B cell (primary cell): ENCODE measurements around the gene SPOCK1. TPM values are rescaled to one million over a fixed set of nuclear protein-coding genes. Genes with fewer than 3 reads are reported as not detected.

Source experiments
- ATAC-seq: fragments of 200-7000 bp; cut with Tn5 transposase; one replicate; pipeline ENCODE4 v1.10.0; 2021; ENCODE audit warnings: low read depth, mild to moderate bottlenecking, moderate number of reproducible peaks, moderate library complexity
- CTCF ChIA-PET: fragments of 350-600 bp; sonication (Branson Sonifier 250); formaldehyde crosslinking; loops from one replicate; lab custom pipeline; 2021; ENCODE audit warnings: antibody characterized with exemption, inconsistent platforms; lab: Charles Lee
- POLR2A ChIA-PET: fragments of 350-600 bp; sonication (Branson Sonifier 250); formaldehyde crosslinking; loops from one replicate; lab custom pipeline; 2021; ENCODE audit warnings: antibody characterized with exemption; lab: Charles Lee
- DNase-seq: peaks from one replicate; pipeline ENCODE4 v3.0.0; 2013
- H2AFZ ChIP-seq: 2 replicates; pipeline ENCODE4 v1.6.1; 2012; ENCODE audit warnings: mild to moderate bottlenecking, low read depth, low read length; ENCODE audit not compliant: insufficient read depth, poor library complexity, severe bottlenecking
- H3K27ac ChIP-seq, 2 donors: 1 replicate in 1 of 2; 2 replicates in 1 of 2; pipeline ENCODE4 v1.5.1; 2012 to 2013; ENCODE audit warnings: low read length in 2 of 2, mild to moderate bottlenecking in 2 of 2, moderate library complexity in 1 of 2
- H3K27me3 ChIP-seq, 4 experiments: fragments of 200-600 bp in 1 of 4; sonication (generic) in 1 of 4; replicated peaks in 1 of 4; 1 replicate in 2 of 4; 2 replicates in 2 of 4; pipeline versions ENCODE4 v1.6.1 to v1.7.0; 2013 to 2016; ENCODE audit warnings: low read length in 3 of 4, mild to moderate bottlenecking in 2 of 4, mixed read lengths in 1 of 4, moderate library complexity in 1 of 4; ENCODE audit not compliant: insufficient read depth in 4 of 4, control insufficient read depth in 3 of 4; ENCODE audit errors: control extremely low read depth in 1 of 4
- H3K36me3 ChIP-seq, 2 experiments: replicated peaks in 1 of 2; 1 replicate in 1 of 2; 2 replicates in 1 of 2; pipeline versions ENCODE4 v1.6.1 to v1.7.1; 2013; ENCODE audit warnings: low read length in 1 of 2; ENCODE audit not compliant: insufficient read depth in 2 of 2, control insufficient read depth in 1 of 2; ENCODE audit errors: control extremely low read depth in 1 of 2, extremely low read depth in 1 of 2
- H3K4me1 ChIP-seq, 2 donors: fragments of 200-600 bp in 1 of 2; sonication (generic) in 1 of 2; 1 replicate in 1 of 2; 2 replicates in 1 of 2; pipeline versions ENCODE4 v1.5.1 to v1.6.1; 2013 to 2017; ENCODE audit warnings: low read length in 2 of 2; ENCODE audit not compliant: control insufficient read depth in 2 of 2, insufficient read depth in 2 of 2
- H3K4me2 ChIP-seq: replicated peaks from 2 replicates; pipeline ENCODE3; 2012; ENCODE audit warnings: mild to moderate bottlenecking, low read depth, low read length; ENCODE audit not compliant: poor library complexity, severe bottlenecking
- H3K4me3 ChIP-seq, 5 experiments: fragments of 200-600 bp in 1 of 5; sonication (generic) in 1 of 5; 1 replicate in 3 of 5; 2 replicates in 2 of 5; pipeline versions ENCODE4 v1.5.1 to v1.7.0; 2011 to 2016; ENCODE audit warnings: low read length in 4 of 5, mild to moderate bottlenecking in 4 of 5, low read depth in 2 of 5, control low read depth in 1 of 5, moderate library complexity in 1 of 5; ENCODE audit not compliant: insufficient read depth in 1 of 5; ENCODE audit errors: control extremely low read depth in 1 of 5, extremely low read depth in 1 of 5
- H3K79me2 ChIP-seq: fragments of 200-600 bp; sonication (generic); one replicate; pipeline ENCODE4 v1.6.0; 2016; ENCODE audit warnings: low read length; ENCODE audit not compliant: control insufficient read depth, insufficient read depth
- H3K9ac ChIP-seq: fragments of 200-600 bp; sonication (generic); 2 replicates; pipeline ENCODE4 v1.6.1; 2017; ENCODE audit warnings: mild to moderate bottlenecking, low read length, moderate library complexity
- H3K9me3 ChIP-seq, 3 donors: one replicate each; pipeline versions ENCODE4 v1.6.1 to v1.7.1; 2013; ENCODE audit warnings: low read length in 2 of 3; ENCODE audit not compliant: control insufficient read depth in 2 of 3, insufficient read depth in 1 of 3; ENCODE audit errors: control extremely low read depth in 1 of 3
- H4K20me1 ChIP-seq: 2 replicates; pipeline ENCODE4 v1.6.0; 2012; ENCODE audit warnings: mild to moderate bottlenecking, low read length; ENCODE audit not compliant: insufficient read depth, control insufficient read depth, poor library complexity, severe bottlenecking
- H3K27ac Mint-ChIP-seq: one replicate; pipeline ENCODE4 v1.8.0; 2021; ENCODE audit warnings: mixed read lengths
- H3K27me3 Mint-ChIP-seq: one replicate; pipeline ENCODE4 v1.8.0; 2021; ENCODE audit warnings: mixed read lengths
- H3K4me1 Mint-ChIP-seq: one replicate; pipeline ENCODE4 v1.8.0; 2021; ENCODE audit warnings: mixed read lengths
- H3K4me3 Mint-ChIP-seq: one replicate; pipeline ENCODE4 v1.8.0; 2021; ENCODE audit warnings: mixed read lengths
- H3K9me3 Mint-ChIP-seq: one replicate; pipeline ENCODE4 v1.8.0; 2022; ENCODE audit warnings: mixed read lengths; ENCODE audit not compliant: insufficient read depth
- CTCF ChIP-seq: fragments of 200-600 bp; IDR thresholded peaks from one replicate; pipeline ENCODE4 v1.8.0; 2022; ENCODE audit warnings: antibody characterized with exemption, mild to moderate bottlenecking
- EZH2 ChIP-seq: IDR thresholded peaks from 2 replicates; pipeline ENCODE4 v1.6.1; 2012; ENCODE audit warnings: borderline replicate concordance, low read depth, mild to moderate bottlenecking, moderate library complexity, low read length; ENCODE audit not compliant: insufficient read depth, poor library complexity, severe bottlenecking
- WGBS: methylation state at CpG from one replicate; pipeline ENCODE4 v1.1.5; 2013; ENCODE audit warnings: missing lambda C conversion rate; ENCODE audit not compliant: insufficient coverage; 5-methylcytosine and 5-hydroxymethylcytosine counted together
- intact Hi-C: fragments of 100-400 bp; cut with micrococcal nuclease; formaldehyde crosslinking; loops from one replicate; pipeline ENCODE4 v1.10.0; 2022
- polyA plus RNA-seq: library from polyadenylated mRNA; depleted of rRNA; stranded (reverse); fragments of >200 nt; gene quantifications from 2 replicates; pipeline ENCODE4 v1.2.3, GENCODE V29; 2012
- total RNA-seq, 2 donors: library from RNA; stranded (reverse); fragments of 120-200 nt in 1 of 2; gene quantifications; 1 replicate in 1 of 2; 2 replicates in 1 of 2; pipeline versions ENCODE4 v1.2.3 to v1.2.4, GENCODE V29; 2013 to 2022

Gene SPOCK1
- total and polyA plus RNA-seq, 2 donors (not counting 1 experiment from before 2014, with no cell fraction given): not detected

- no peaks in the 10 kb centered on the region for H3K36me3 ChIP-seq
- H3K27ac Mint-ChIP-seq: no peak overlapping the region
- peaks cover 16% of the 10 kb centered on the region for H3K4me1 Mint-ChIP-seq
- no peak overlapping the region for H3K27ac ChIP-seq
- H3K9me3 Mint-ChIP-seq: no peaks in the 10 kb centered on the region
- intact Hi-C loops: no loop called here
- no peak overlapping the region for H3K4me3 Mint-ChIP-seq
- ChIA-PET POLR2A (no interaction called here), CTCF (interaction anchor here (1.1 kb wide), 1 partner anchor 395 kb away, joined by 3 read pairs; no protein-coding TSS in a partner anchor)
- H3K4me1 ChIP-seq: no peaks in the 10 kb centered on the region
- no peaks in the 10 kb centered on the region for H3K79me2 ChIP-seq
- no peak overlapping the region for H2AFZ ChIP-seq
- ATAC-seq (no peak), DNase-seq (no peak)
- H3K9me3 ChIP-seq: peaks cover 0 to 5% (median 0%) of the 10 kb centered on the region in 3 donors
- H4K20me1 ChIP-seq: no peaks in the 10 kb centered on the region
- H3K4me3 ChIP-seq: no peak overlapping the region
- TF ChIP-seq EZH2 (no peak), CTCF (no peak)
- no peak overlapping the region for H3K4me2 ChIP-seq
- no peaks in the 10 kb centered on the region for H3K27me3 ChIP-seq
- H3K27me3 Mint-ChIP-seq: no peaks in the 10 kb centered on the region
- no CpG with 5 or more reads among the region's 3 CpGs for WGBS
- H3K9ac ChIP-seq: no peak overlapping the region
Measured at GRCh38 chr5:137071526-137071925, 427.6 kb downstream of the SPOCK1 start.

GRCh38 chr5:137070521-137070920 is 428.6 kb downstream of the SPOCK1 start:
- Histone ChIP-seq H3K27ac (no peak overlapping the region), H4K20me1 (no peaks in the 10 kb centered on the region), H3K4me2 (no peak overlapping the region), H3K9ac (no peak overlapping the region), H3K36me3 (no peaks in the 10 kb centered on the region), H3K79me2 (no peaks in the 10 kb centered on the region), H3K4me3 (no peak overlapping the region), H3K9me3 (peaks cover 0 to 4% (median 0%) of the 10 kb centered on the region in 3 donors), H2AFZ (no peak overlapping the region), H3K27me3 (no peaks in the 10 kb centered on the region), H3K4me1 (no peaks in the 10 kb centered on the region)
- intact Hi-C loops: no loop called here
- no peak for ATAC-seq
- Mint-ChIP-seq H3K4me1 (peaks cover 16% of the 10 kb centered on the region), H3K27ac (no peak overlapping the region), H3K9me3 (no peaks in the 10 kb centered on the region), H3K27me3 (no peaks in the 10 kb centered on the region), H3K4me3 (no peak overlapping the region)
- POLR2A ChIA-PET: no interaction called here
- TF ChIP-seq EZH2 (no peak), CTCF (no peak)
- DNase-seq: no peak
- 93% methylated on average over 2 of the region's 2 CpGs for WGBS
- CTCF ChIA-PET: interaction anchor here (1.0 kb wide), 1 partner anchor 17 kb away, joined by 5 read pairs; no protein-coding TSS in a partner anchor
